ENCODE results near the gene BACH1.

BACH1 gene

DNA sequence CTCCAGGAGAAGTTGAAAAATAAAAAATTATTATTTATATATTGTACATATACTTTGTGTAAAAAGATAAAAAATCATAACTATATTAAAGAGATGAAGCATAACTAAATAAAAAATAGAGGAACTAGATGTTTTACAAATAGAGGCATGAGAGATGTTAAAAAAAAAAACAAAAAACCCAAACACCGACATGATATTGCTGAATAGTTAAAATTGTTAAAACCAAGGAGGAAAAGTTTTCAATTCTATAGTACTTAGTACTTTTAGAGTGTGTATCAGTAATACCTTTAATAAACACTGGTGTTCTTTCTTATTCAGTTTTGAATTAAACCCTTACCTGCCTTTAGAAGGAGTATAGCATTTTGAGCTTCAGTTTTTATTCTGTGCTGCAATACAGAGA, 32.1 kb downstream of the BACH1 start:
- DNase-seq (ENCODE audit: low read depth): no peak
- TF ChIP-seq, protein P1, sequence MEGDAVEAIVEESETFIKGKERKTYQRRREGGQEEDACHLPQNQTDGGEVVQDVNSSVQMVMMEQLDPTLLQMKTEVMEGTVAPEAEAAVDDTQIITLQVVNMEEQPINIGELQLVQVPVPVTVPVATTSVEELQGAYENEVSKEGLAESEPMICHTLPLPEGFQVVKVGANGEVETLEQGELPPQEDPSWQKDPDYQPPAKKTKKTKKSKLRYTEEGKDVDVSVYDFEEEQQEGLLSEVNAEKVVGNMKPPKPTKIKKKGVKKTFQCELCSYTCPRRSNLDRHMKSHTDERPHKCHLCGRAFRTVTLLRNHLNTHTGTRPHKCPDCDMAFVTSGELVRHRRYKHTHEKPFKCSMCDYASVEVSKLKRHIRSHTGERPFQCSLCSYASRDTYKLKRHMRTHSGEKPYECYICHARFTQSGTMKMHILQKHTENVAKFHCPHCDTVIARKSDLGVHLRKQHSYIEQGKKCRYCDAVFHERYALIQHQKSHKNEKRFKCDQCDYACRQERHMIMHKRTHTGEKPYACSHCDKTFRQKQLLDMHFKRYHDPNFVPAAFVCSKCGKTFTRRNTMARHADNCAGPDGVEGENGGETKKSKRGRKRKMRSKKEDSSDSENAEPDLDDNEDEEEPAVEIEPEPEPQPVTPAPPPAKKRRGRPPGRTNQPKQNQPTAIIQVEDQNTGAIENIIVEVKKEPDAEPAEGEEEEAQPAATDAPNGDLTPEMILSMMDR (IDR thresholded peaks at IDR 0.05; ENCODE audit: low read depth, low read length, missing control alignments): no peak

DNA sequence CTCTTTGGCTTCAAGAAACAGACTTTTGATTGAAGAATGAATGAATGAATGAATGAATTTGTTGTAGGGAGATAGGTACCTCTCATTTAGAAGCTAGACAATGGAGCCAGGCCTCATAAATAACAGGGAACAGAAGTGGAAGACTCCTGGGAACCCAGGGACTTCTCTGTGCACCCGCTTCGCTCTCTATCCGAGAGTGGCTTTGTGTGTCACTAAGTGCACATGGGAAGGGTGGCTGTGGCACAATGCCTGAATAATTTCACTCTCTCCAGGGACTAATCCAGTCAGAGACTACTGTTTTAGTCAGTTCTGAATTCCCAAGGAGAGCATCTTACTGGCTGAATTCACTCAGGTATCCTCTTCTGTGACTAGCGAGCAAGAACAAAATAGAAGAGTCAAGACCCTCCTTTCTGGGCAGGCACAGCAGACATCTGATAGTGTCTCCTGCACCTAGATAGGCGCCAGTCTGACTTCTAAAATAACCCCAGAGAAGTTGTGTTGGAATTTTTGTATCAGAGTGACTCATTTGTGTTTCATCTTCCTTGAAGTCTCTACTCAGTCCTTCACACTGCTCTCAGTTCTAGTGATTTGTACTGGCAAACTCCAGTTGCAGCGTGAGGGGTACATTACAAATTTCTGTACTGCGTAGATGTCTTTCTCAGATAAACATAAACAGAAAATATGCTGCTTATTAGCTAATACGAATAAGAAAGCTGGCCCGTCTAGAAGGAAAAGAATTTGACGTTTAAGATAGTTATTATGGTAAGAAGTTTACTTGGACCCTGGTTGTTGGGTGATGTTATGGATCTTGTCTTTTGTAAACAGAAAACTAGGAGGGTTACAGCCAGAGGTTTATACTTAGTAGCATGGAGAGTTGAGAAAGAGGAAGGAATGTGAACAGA, 34.0 kb downstream of the BACH1 start:
- TF ChIP-seq, protein P1 (IDR thresholded peaks at IDR 0.05; ENCODE audit: low read depth, low read length, missing control alignments): no peak
- no peak overlapping the region for H3K4me3 ChIP-seq (ENCODE audit: low read depth, low read length)
- no peak for DNase-seq (ENCODE audit: low read depth)

More for the DNA sequence above, 32.1 kb downstream of the BACH1 start:
- H3K4me3 ChIP-seq (ENCODE audit: low read depth, low read length): no peak overlapping the region

DNA sequence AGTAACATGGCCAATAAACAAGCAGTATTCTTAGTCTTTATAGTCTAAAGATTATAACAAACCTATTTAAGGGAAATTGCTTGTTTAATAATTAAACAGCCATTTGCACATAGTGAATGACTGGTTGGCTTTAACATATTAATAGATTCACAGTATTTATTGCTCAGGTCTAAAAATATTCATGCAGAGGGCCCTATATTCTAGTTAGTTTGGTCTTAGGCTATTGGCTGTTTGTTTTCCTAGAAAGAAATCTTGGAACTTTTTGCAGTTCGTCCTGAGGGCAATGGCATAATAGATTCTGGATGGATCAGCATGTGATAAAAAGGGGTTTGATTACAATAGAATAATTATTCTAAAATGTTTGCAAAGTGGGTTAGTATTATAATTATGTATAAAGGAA, 34.7 kb downstream of the BACH1 start:
- TF ChIP-seq, protein P1 (IDR thresholded peaks at IDR 0.05; ENCODE audit: low read depth, low read length, missing control alignments): no peak
- no peak for DNase-seq (ENCODE audit: low read depth)
- H3K4me3 ChIP-seq (ENCODE audit: low read depth, low read length): no peak overlapping the region

DNA sequence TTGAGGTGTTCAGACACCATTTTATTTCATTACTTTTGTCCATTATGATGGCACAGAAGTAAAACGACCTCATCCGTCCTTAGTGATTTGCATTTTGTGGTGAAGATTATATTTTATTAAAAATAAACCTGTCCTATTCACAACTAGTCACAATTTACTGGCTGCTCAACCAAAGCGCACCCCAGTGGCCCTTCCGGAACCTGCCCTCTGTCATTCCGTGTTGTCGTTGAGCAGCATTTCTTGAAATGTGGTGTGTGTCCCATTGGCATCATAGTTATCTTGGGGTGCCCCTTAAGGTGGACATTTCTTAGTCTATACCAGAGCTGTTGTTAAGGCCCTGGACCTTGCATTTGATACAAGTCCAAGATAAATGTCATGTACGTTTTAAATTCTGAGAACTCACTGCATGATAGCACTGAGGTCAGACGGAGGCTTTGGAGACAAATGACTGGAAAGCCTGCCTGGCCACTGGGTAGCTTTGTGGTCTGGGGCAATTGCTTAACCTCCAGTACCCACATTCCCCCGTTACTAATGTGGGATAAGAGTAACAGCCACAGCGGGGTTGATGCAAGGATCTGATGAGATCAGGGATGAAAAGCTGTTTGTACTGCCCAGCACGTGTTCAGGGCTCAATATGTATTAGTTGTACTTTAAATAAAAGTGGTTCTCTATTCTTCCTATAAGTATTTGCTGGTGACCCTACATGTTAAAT, 36.2 kb downstream of the BACH1 start:
- TF ChIP-seq, protein P1 (IDR thresholded peaks at IDR 0.05; ENCODE audit: low read depth, low read length, missing control alignments): no peak
- DNase-seq (ENCODE audit: low read depth): no peak
- H3K4me3 ChIP-seq (ENCODE audit: low read depth, low read length): no peak overlapping the region

DNA sequence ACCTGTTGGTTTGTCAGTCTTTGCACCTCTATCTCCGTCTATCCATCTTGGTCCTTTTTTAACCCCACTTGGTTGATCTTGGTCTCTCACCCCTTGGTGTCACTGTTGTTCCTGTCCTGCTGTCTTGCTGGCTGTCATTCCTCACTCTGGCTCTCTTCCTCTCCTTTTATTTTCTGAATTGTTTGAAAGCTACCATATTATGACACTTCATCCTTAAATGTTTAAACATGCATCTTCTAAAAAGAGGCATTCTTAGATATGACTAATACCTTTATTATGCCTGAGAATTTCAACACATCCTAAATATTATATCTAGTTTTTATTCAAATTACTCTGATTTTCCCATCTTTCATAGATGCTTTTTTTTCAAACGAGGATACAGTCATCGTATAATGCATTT, 37.0 kb downstream of the BACH1 start:
- H3K4me3 ChIP-seq (ENCODE audit: low read depth, low read length): no peak overlapping the region
- DNase-seq (ENCODE audit: low read depth): no peak
- TF ChIP-seq, protein P1 (IDR thresholded peaks at IDR 0.05; ENCODE audit: low read depth, low read length, missing control alignments): peak; percentile 9

DNA sequence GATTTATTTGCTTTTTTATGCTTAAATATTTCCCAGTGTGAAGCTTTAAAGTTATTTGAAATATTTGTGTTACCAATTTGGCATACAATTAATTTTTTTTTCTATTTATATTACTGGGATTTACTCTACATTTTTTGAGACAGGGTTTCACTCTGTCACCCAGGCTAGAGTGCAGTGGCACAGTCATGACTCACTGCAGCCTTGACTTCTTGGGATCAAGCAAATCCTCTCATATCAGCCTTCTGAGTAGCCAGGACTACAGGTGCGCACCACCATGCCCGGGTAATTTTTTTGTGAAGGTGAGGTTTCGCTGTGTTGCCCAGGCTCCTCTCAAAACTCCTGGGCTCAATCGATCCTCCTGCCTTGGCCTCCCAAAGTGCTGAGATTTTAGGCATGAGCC, 39.5 kb downstream of the BACH1 start:
- H3K4me3 ChIP-seq (ENCODE audit: low read depth, low read length): no peak overlapping the region
- no peak for DNase-seq (ENCODE audit: low read depth)
- TF ChIP-seq, protein P1 (IDR thresholded peaks at IDR 0.05; ENCODE audit: low read depth, low read length, missing control alignments): no peak
